T-helper 1 cell treated with Interleukin-12 subunit alpha and Interleukin-12 subunit beta and Interleukin-4 antibody, amounts not matched to agents 30 μg/mL and 1 μg/mL, for 36 hours (primary cell): Measurements from ENCODE around the gene B4GALNT3.
A peak's percentile ranks its signal among the peaks of the same experiment; 100 is the strongest.
"Not testable (repeated sequence)": the region's sequence is repeated elsewhere in the genome, so short reads cannot be mapped to it uniquely, and the experiment has no call there.

Experiments used
- H3K27ac Mint-ChIP-seq: one replicate; pipeline ENCODE4 v1.8.0; 2021; ENCODE audit warnings: mild to moderate bottlenecking, mixed read lengths
- H3K27me3 Mint-ChIP-seq: one replicate; pipeline ENCODE4 v1.8.0; 2021; ENCODE audit warnings: low read depth, mixed read lengths
- H3K36me3 Mint-ChIP-seq: one replicate; pipeline ENCODE4 v1.8.0; 2021; ENCODE audit warnings: low read depth, mixed read lengths
- H3K4me1 Mint-ChIP-seq: one replicate; pipeline ENCODE4 v1.8.0; 2021; ENCODE audit warnings: low read depth, mixed read lengths
- H3K4me3 Mint-ChIP-seq: one replicate; pipeline ENCODE4 v1.8.0; 2021; ENCODE audit warnings: mild to moderate bottlenecking, moderate library complexity, mixed read lengths
- H3K9me3 Mint-ChIP-seq: one replicate; pipeline ENCODE4 v1.8.0; 2021; ENCODE audit warnings: mixed read lengths

Gene B4GALNT3

GRCh38 chr12:571795-572531 lies 112.2 kb downstream of the B4GALNT3 start:
- Mint-ChIP-seq H3K27ac (peak overlapping the region; percentile 57), H3K4me1 (peaks cover 31% of the 10 kb centered on the region), H3K27me3 (no peaks in the 10 kb centered on the region), H3K9me3 (no peaks in the 10 kb centered on the region), H3K4me3 (no peak overlapping the region), H3K36me3 (peaks cover 4% of the 10 kb centered on the region)

- Mint-ChIP-seq H3K4me3 (no peak overlapping the region), H3K9me3 (no peaks in the 10 kb centered on the region), H3K36me3 (peaks cover 4% of the 10 kb centered on the region), H3K27ac (peak overlapping the region; percentile 57), H3K4me1 (peaks cover 28% of the 10 kb centered on the region), H3K27me3 (no peaks in the 10 kb centered on the region)
Measured at GRCh38 chr12:572532-572899, 112.8 kb downstream of the B4GALNT3 start.

GRCh38 chr12:573232-573631 lies 113.5 kb downstream of the B4GALNT3 start:
- peak overlapping the region; percentile 59 for H3K27ac Mint-ChIP-seq
- no peak overlapping the region for H3K4me3 Mint-ChIP-seq
- no peaks in the 10 kb centered on the region for H3K27me3 Mint-ChIP-seq
- peaks cover 3% of the 10 kb centered on the region for H3K36me3 Mint-ChIP-seq
- no peaks in the 10 kb centered on the region for H3K9me3 Mint-ChIP-seq
- peaks cover 27% of the 10 kb centered on the region for H3K4me1 Mint-ChIP-seq

- no peaks in the 10 kb centered on the region for H3K9me3 Mint-ChIP-seq
- H3K4me3 Mint-ChIP-seq, result no peak overlapping the region
- peaks cover 20% of the 10 kb centered on the region for H3K4me1 Mint-ChIP-seq
- H3K27ac Mint-ChIP-seq, result peak overlapping the region; percentile 21
- no peaks in the 10 kb centered on the region for H3K27me3 Mint-ChIP-seq
- peaks cover 2% of the 10 kb centered on the region for H3K36me3 Mint-ChIP-seq
Measured at GRCh38 chr12:574475-575128, 114.9 kb downstream of the B4GALNT3 start.

GRCh38 chr12:575129-575502 lies 115.4 kb downstream of the B4GALNT3 start:
- H3K36me3 Mint-ChIP-seq, result peaks cover 2% of the 10 kb centered on the region
- peaks cover 18% of the 10 kb centered on the region for H3K4me1 Mint-ChIP-seq
- H3K9me3 Mint-ChIP-seq, result no peaks in the 10 kb centered on the region
- H3K27ac Mint-ChIP-seq, result no peak overlapping the region
- H3K27me3 Mint-ChIP-seq, result no peaks in the 10 kb centered on the region
- no peak overlapping the region for H3K4me3 Mint-ChIP-seq

- Mint-ChIP-seq H3K9me3 (no peaks in the 10 kb centered on the region), H3K36me3 (peaks cover 2% of the 10 kb centered on the region), H3K4me1 (peaks cover 18% of the 10 kb centered on the region), H3K4me3 (peak overlapping the region; percentile 55), H3K27me3 (no peaks in the 10 kb centered on the region), H3K27ac (peak overlapping the region; percentile 77)
Measured at GRCh38 chr12:575948-576614, 116.3 kb downstream of the B4GALNT3 start.

- H3K9me3 Mint-ChIP-seq, result no peaks in the 10 kb centered on the region
- peaks cover 2% of the 10 kb centered on the region for H3K36me3 Mint-ChIP-seq
- no peak overlapping the region for H3K27ac Mint-ChIP-seq
- H3K27me3 Mint-ChIP-seq, result no peaks in the 10 kb centered on the region
- peak overlapping the region; percentile 21 for H3K4me3 Mint-ChIP-seq
- peaks cover 18% of the 10 kb centered on the region for H3K4me1 Mint-ChIP-seq
Measured at GRCh38 chr12:576615-577110, 116.9 kb downstream of the B4GALNT3 start.

GRCh38 chr12:577994-578747 lies 118.4 kb downstream of the B4GALNT3 start:
- H3K27me3 Mint-ChIP-seq, H3K9me3 Mint-ChIP-seq, H3K27ac Mint-ChIP-seq, H3K4me3 Mint-ChIP-seq, H3K36me3 Mint-ChIP-seq: not testable (repeated sequence)
- H3K4me1 Mint-ChIP-seq, result peaks cover 15% of the 10 kb centered on the region

GRCh38 chr12:578748-579419 lies 119.1 kb downstream of the B4GALNT3 start:
- Mint-ChIP-seq H3K4me1 (peaks cover 10% of the 10 kb centered on the region), H3K36me3 (no peaks in the 10 kb centered on the region), H3K27ac (no peak overlapping the region), H3K27me3 (no peaks in the 10 kb centered on the region), H3K4me3 (no peak overlapping the region), H3K9me3 (no peaks in the 10 kb centered on the region)

- peaks cover 8% of the 10 kb centered on the region for H3K4me1 Mint-ChIP-seq
- H3K9me3 Mint-ChIP-seq, result no peaks in the 10 kb centered on the region
- H3K27me3 Mint-ChIP-seq, result no peaks in the 10 kb centered on the region
- H3K4me3 Mint-ChIP-seq, result no peak overlapping the region
- H3K36me3 Mint-ChIP-seq, result no peaks in the 10 kb centered on the region
- no peak overlapping the region for H3K27ac Mint-ChIP-seq
Measured at GRCh38 chr12:579420-580110, 119.8 kb downstream of the B4GALNT3 start.

GRCh38 chr12:580813-581212 lies 121.1 kb downstream of the B4GALNT3 start:
- H3K27ac Mint-ChIP-seq, result no peak overlapping the region
- H3K4me3 Mint-ChIP-seq, result no peak overlapping the region
- no peaks in the 10 kb centered on the region for H3K36me3 Mint-ChIP-seq
- no peaks in the 10 kb centered on the region for H3K27me3 Mint-ChIP-seq
- peaks cover 8% of the 10 kb centered on the region for H3K4me1 Mint-ChIP-seq
- H3K9me3 Mint-ChIP-seq, result no peaks in the 10 kb centered on the region

GRCh38 chr12:581321-581720 lies 121.6 kb downstream of the B4GALNT3 start:
- H3K27me3 Mint-ChIP-seq, result no peaks in the 10 kb centered on the region
- H3K36me3 Mint-ChIP-seq, result no peaks in the 10 kb centered on the region
- H3K4me1 Mint-ChIP-seq, result peaks cover 7% of the 10 kb centered on the region
- no peaks in the 10 kb centered on the region for H3K9me3 Mint-ChIP-seq
- no peak overlapping the region for H3K27ac Mint-ChIP-seq
- H3K4me3 Mint-ChIP-seq, result no peak overlapping the region

- peaks cover 4% of the 10 kb centered on the region for H3K4me1 Mint-ChIP-seq
- H3K4me3 Mint-ChIP-seq, result no peak overlapping the region
- no peaks in the 10 kb centered on the region for H3K9me3 Mint-ChIP-seq
- H3K36me3 Mint-ChIP-seq, result no peaks in the 10 kb centered on the region
- no peak overlapping the region for H3K27ac Mint-ChIP-seq
- no peaks in the 10 kb centered on the region for H3K27me3 Mint-ChIP-seq
Measured at GRCh38 chr12:581746-582145, 122.0 kb downstream of the B4GALNT3 start.
